GM19397 (cell line): ENCODE data around the gene PEF1.

Experiments
- ATAC-seq: cut with Tn5 transposase; IDR thresholded peaks from one replicate; pipeline ENCODE4 v1.9.1; 2021; ENCODE audit warnings: mild to moderate bottlenecking, moderate library complexity; ENCODE audit not compliant: unreplicated experiment

PEF1 gene

GRCh38 chr1:31671561-31672201 is 27.0 kb upstream of the PEF1 start:
- no peak for ATAC-seq

DNA sequence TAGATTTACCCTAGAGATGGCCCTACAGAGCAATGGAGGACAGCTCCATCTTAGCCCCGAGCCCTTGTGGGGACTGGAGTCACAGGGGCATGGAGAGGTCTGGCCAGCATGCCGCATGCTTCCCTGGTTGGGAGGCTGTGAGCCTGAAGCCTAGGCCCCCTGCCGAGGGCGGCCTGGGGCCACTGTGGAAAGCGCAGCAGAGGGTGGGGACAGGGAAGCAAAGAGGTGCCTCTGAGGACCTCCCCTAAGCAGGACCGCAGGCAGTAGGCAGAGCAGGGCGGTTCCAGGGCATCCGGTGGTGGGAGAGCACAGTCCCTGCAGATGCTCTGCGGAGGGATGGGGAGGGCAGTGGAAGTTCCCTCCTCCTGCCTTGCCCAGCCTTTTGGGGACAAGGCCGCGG is 26.5 kb upstream of the PEF1 start:
- ATAC-seq, result no peak

DNA sequence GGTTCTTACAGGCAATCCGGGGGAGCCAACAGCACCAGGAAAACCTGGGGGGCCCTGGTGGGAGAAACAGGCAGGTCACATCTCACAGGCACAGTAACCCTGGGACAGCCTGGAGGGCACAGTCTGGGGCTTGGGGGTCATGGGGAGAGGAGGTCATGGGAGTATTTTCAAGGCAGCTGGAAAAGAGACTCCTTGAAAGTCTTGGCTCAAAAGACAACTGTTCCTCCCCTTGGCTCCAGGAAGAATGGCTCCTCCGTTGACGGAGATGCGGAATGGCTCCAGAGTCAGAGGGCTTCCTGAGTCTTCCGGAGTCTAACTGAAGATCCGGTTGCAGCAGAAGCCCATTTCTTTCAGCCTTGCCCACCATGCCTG is 25.9 kb upstream of the PEF1 start:
- no peak for ATAC-seq

GRCh38 chr1:31669786-31670592 is 25.3 kb upstream of the PEF1 start:
- no peak for ATAC-seq

DNA sequence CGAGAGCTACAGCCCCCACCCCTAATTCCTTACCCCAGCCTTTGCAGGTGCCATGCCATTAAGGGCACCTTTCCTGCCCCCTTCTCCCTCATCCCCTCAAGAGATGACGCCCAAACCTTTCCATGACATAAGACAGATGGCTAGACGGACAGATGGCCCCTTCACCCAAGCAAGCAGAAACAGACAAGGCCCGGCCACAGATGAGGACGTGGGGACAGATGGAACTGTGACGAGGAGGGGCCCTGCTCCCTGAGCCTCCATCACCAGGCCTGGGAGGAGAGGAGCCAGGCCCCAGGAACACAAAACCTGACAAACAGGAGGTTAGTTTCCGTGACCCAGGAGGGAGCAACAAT is 24.7 kb upstream of the PEF1 start:
- ATAC-seq, result no peak

GRCh38 chr1:31668303-31668883 is 23.7 kb upstream of the PEF1 start:
- ATAC-seq, result no peak

GRCh38 chr1:31667065-31667785 is 22.5 kb upstream of the PEF1 start:
- no peak for ATAC-seq

- no peak for ATAC-seq
Observed at GRCh38 chr1:31666263-31666963, 21.7 kb upstream of the PEF1 start.

DNA sequence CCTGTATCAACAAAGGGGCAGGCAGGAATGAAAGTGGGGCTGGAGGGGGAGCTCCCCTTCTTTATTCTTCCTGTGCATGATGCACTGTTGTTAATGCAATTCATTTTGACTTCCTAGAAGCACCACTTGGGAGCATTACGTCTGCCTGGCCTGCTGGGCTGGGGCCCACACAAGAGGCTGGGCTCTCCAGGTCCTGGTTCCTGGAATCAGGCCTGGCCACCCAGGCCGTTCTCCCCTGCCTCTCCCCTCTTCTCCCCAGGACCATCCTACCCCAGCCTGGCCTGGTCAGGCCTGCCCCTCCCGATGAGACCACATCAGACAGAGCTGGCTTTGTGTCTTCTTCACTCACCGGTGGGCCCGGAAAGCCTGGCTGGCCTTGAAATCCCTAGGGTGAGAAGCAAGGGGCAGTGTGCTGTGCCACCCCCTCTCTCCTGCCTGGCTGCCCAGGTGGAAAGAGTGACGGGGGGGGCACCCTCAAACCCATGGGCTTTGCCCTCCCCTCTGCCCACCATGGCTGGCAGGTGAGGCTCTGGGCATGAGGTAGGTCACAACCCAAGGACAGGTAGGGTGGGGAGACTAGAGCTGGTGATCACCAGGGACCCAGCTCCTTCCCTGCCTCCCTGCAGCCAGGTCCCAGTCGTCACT is 20.7 kb upstream of the PEF1 start:
- ATAC-seq, result no peak

GRCh38 chr1:31664528-31664927 is 19.9 kb upstream of the PEF1 start:
- ATAC-seq, result no peak

GRCh38 chr1:31663622-31664452 is 19.2 kb upstream of the PEF1 start:
- ATAC-seq, result no peak

DNA sequence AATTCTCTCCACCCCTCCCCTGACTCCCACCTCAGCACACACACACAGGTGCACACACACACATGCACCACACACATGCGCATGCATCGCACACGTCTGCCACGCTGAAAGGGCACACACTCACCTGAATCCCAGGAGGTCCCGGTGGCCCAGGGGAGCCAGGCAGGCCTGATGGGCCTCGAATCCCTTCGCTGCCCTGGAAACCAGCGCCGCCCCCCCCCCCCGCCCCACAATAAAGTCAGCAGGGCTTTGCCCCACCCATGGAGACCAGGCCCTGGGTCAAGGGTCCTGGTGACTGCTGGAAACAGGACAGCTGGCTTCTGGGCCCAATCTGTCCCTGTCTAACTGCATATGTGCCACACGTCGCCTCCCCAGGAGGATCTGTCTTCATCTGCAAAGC is 17.8 kb upstream of the PEF1 start:
- no peak for ATAC-seq

DNA sequence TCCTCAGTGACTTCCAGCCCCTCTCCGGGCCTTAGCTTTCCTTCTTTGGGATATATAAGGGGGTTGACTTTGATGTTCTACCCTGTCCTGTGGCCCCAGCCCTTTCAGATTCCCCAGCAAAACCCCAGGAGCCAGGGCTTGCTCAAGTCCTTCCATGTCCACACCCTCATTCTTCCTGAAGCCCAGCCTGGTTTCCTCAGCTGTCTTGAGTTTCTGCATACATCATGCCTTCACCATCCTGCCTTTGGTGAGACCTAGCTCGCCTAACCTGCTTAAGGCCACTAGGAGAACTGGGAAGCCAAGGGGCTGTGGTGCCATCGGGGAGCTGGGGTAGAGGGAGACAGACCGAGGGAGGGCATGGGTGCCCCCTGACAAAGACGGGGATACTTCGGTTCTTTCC is 17.2 kb upstream of the PEF1 start:
- no peak for ATAC-seq

DNA sequence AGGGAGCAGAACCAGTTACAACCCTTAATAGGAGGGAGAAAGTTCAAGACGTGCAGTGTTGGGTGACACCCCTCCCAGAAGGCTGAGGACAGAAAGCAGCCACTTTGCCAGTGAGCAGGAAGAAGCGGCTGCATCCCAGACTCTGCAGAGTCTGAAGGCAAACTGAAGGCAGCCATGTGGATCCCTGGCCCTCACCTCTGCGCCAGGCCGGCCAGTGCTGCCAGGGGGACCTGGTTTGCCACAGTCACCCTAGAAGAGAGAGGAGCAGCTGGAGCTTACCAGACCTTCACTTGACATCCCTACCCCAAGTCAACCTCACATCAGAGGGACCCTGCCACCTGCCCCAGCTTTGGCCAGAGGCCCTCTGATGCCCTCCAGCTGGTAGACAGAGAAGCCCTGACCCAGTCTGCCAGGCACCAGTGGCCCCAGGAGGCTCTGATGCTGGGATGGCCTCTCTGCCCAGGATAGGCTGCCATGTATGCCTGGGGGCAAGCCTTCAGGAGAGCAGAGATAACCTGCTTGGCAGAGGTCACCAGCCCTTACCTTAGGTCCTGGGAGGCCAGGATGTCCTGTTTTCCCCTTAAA is 16.3 kb upstream of the PEF1 start:
- no peak for ATAC-seq

DNA sequence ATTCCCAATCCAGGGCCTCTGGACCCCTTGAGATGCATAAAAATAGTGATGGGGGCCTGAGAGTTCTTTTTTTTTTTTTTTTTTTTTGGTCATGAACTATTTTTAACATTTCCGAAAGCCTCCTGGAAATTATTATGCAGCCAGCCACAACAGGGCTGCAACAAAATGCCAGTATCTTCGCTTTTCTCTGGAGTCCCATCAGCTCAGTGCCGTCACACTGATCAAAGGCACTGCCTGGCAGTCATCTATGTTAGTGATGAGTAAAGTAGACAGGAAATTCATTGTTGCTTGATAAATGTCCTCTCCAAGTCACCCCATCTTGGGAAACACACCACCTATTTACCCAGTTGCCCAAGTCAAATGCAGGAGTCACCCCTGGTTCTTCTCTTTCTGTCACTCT is 15.2 kb upstream of the PEF1 start:
- no peak for ATAC-seq

GRCh38 chr1:31658721-31659120 is 14.0 kb upstream of the PEF1 start:
- ATAC-seq, result no peak

DNA sequence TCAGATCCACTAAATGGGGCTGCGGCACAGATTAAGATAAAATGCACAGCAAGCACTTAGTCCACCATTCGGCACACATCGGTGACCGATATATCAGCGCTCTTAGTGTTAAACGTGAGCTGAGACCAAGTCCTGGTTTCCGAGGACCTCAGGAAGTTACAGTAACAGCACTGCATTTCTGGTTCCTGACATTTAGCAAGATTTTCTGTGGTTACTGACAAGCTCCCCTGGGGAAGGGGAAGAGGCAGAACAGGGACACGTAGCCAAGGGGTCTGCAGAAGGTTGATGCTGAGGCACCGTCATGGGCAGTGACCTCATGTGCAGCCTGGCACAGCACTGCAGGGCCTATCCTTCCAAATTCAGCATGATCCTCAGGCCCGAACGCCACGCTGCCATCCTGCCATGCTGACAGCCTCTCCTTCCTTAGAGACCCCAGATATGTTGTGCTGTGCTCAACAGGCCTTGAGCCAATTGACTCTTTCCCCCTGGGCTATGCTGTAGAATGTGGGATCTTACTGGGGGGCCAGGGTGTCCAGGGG is 13.4 kb upstream of the PEF1 start:
- no peak for ATAC-seq

- ATAC-seq, result no peak
Observed at GRCh38 chr1:31657020-31657804, 12.5 kb upstream of the PEF1 start.
